CD4-positive, alpha-beta T cell (primary cell): ENCODE results near the gene SMKR1. TPM values are rescaled to one million over a fixed set of nuclear protein-coding genes. Genes with fewer than 3 reads are reported as not detected.
A peak's percentile ranks its signal among the peaks of the same experiment; 100 is the strongest.
"Not testable (repeated sequence)": the region's sequence is repeated elsewhere in the genome, so short reads cannot be mapped to it uniquely, and the experiment has no call there.

Experiments
- ATAC-seq: fragments of 200-7000 bp; cut with Tn5 transposase; one replicate; pipeline ENCODE4 v1.10.0; 2022; ENCODE audit warnings: mild to moderate bottlenecking; ENCODE audit not compliant: poor library complexity
- CTCF ChIA-PET: fragments of 350-600 bp; sonication (Branson Sonifier 250); formaldehyde crosslinking; loops from one replicate; lab custom pipeline; 2021; ENCODE audit warnings: antibody characterized with exemption, inconsistent platforms; lab: Charles Lee
- POLR2A ChIA-PET: fragments of 350-600 bp; sonication (Branson Sonifier 250); formaldehyde crosslinking; loops from one replicate; lab custom pipeline; 2021; ENCODE audit warnings: antibody characterized with exemption, inconsistent platforms; lab: Charles Lee
- DNase-seq, 14 experiments: peaks; one replicate each; pipeline ENCODE4 v3.0.0-alpha.2; 2013 to 2020; ENCODE audit warnings: mixed read lengths in 2 of 14
- H3K27ac ChIP-seq, 2 donors: one replicate each; pipeline versions ENCODE4 v1.5.1 to v1.7.0; 2013; ENCODE audit warnings: low read length in 2 of 2, low read depth in 1 of 2, mild to moderate bottlenecking in 1 of 2
- H3K27me3 ChIP-seq, 2 experiments: 1 replicate in 1 of 2; 2 replicates in 1 of 2; pipeline versions ENCODE4 v1.6.1 to v1.7.0; 2013; ENCODE audit warnings: low read length in 2 of 2, control low read depth in 1 of 2, mild to moderate bottlenecking in 1 of 2, moderate library complexity in 1 of 2; ENCODE audit not compliant: insufficient read depth in 2 of 2, control insufficient read depth in 1 of 2
- H3K36me3 ChIP-seq: one replicate; pipeline ENCODE4 v1.6.1; 2013; ENCODE audit warnings: low read length, control low read depth; ENCODE audit not compliant: insufficient read depth
- H3K4me1 ChIP-seq: one replicate; pipeline ENCODE4 v1.6.1; 2013; ENCODE audit warnings: low read length, control low read depth; ENCODE audit not compliant: insufficient read depth
- H3K4me3 ChIP-seq: one replicate; pipeline ENCODE4 v1.5.1; 2013; ENCODE audit warnings: mild to moderate bottlenecking, low read length, moderate library complexity
- H3K9me3 ChIP-seq, 2 experiments: 1 replicate in 1 of 2; 2 replicates in 1 of 2; pipeline versions ENCODE4 v1.6.1 to v1.7.0; 2013; ENCODE audit warnings: low read length in 2 of 2, mild to moderate bottlenecking in 2 of 2, control low read depth in 1 of 2, moderate library complexity in 1 of 2; ENCODE audit not compliant: control insufficient read depth in 1 of 2, insufficient read depth in 1 of 2
- H3K27ac Mint-ChIP-seq: one replicate; pipeline ENCODE4 v1.8.0; 2020; ENCODE audit warnings: mixed read lengths
- H3K27me3 Mint-ChIP-seq: one replicate; pipeline ENCODE4 v1.8.0; 2021; ENCODE audit warnings: mixed read lengths
- H3K36me3 Mint-ChIP-seq: one replicate; pipeline ENCODE4 v1.8.0; 2021; ENCODE audit warnings: low read depth, mixed read lengths
- H3K4me1 Mint-ChIP-seq: one replicate; pipeline ENCODE4 v1.8.0; 2021; ENCODE audit warnings: low read depth, mixed read lengths
- H3K4me3 Mint-ChIP-seq: one replicate; pipeline ENCODE4 v1.8.0; 2020; ENCODE audit warnings: mild to moderate bottlenecking, mixed read lengths
- H3K9me3 Mint-ChIP-seq: one replicate; pipeline ENCODE4 v1.8.0; 2020; ENCODE audit warnings: mixed read lengths
- intact Hi-C, 2 experiments: fragments of 100-400 bp; cut with DNase I in 1 of 2; cut with micrococcal nuclease in 1 of 2; formaldehyde crosslinking; loops; one replicate each; pipeline versions ENCODE4 v1.15.1 to v1.9.0; 2023 to 2025; cut with DNase I, micrococcal nuclease
- total RNA-seq, 174 experiments: library from RNA in 2 of 174; stranded (reverse) in 2 of 174; gene quantifications; one replicate each; pipeline ENCODE4 v1.2.3 and lab custom pipeline; 2021 to 2026
- TF ChIP-seq, protein P1 (sequence below): fragments of 200-600 bp; IDR thresholded peaks from one replicate; pipeline ENCODE4 v1.8.0; 2022; ENCODE audit warnings: antibody characterized with exemption, mild to moderate bottlenecking

Gene SMKR1
- total RNA-seq, 2 experiments from 2014 or later, result 0.22 to 0.49 TPM

DNA sequence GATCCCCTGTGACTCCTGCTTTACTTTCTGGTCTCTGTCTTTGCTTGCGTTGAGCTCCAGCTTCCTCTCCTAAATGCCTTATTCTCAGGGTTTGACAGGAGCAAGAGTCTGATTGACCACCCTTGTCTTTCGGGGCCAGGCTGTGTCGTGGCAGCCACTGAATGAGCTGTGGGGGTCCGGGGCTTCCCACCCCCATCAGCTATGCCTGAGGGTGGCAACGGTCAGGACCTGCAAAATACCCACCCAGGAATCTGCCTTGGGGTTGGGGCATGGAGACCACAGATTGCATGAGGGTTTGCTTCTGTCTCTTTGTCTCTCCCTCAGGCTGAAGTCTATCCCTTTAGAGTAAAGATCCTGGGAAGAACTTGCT is 20.6 kb downstream of the SMKR1 start:
- no peak for DNase-seq
- intact Hi-C loops, result no loop called here
- no peaks in the 10 kb centered on the region for H3K9me3 Mint-ChIP-seq
- no peak for ATAC-seq
- Histone ChIP-seq H3K9me3 (no peaks in the 10 kb centered on the region), H3K27me3 (peaks cover 0 to 4% of the 10 kb centered on the region in 2 experiments), H3K36me3 (no peaks in the 10 kb centered on the region), H3K4me1 (no peaks in the 10 kb centered on the region), H3K27ac (no peak overlapping the region), H3K4me3 (no peak overlapping the region)
- no peak overlapping the region for H3K4me3 Mint-ChIP-seq
- TF ChIP-seq, protein P1, sequence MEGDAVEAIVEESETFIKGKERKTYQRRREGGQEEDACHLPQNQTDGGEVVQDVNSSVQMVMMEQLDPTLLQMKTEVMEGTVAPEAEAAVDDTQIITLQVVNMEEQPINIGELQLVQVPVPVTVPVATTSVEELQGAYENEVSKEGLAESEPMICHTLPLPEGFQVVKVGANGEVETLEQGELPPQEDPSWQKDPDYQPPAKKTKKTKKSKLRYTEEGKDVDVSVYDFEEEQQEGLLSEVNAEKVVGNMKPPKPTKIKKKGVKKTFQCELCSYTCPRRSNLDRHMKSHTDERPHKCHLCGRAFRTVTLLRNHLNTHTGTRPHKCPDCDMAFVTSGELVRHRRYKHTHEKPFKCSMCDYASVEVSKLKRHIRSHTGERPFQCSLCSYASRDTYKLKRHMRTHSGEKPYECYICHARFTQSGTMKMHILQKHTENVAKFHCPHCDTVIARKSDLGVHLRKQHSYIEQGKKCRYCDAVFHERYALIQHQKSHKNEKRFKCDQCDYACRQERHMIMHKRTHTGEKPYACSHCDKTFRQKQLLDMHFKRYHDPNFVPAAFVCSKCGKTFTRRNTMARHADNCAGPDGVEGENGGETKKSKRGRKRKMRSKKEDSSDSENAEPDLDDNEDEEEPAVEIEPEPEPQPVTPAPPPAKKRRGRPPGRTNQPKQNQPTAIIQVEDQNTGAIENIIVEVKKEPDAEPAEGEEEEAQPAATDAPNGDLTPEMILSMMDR, result no peak
- no peak overlapping the region for H3K27ac Mint-ChIP-seq
- peaks cover 20% of the 10 kb centered on the region for H3K27me3 Mint-ChIP-seq
- CTCF ChIA-PET, result no interaction called here
- POLR2A ChIA-PET, result no interaction called here
- H3K36me3 Mint-ChIP-seq, result no peaks in the 10 kb centered on the region
- no peaks in the 10 kb centered on the region for H3K4me1 Mint-ChIP-seq

DNA sequence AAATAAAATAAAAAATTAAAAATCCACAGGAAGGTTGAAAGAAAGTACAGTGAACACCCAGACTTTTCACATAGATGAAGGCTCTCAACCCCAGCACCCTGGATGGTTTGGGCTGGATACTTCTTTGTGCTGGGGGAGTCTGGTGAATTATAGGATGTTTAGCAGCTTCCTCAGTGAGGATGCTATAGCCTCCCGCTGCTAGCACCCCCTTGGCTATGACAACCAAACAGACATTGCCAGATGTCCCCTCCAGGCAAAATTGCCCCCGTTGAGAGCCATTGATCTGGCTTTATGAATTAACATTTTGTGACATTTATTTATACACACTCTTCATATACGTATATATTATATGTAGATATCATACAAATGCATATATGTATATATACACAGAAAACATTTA is 21.6 kb downstream of the SMKR1 start:
- intact Hi-C loops, result no loop called here
- peaks cover 20% of the 10 kb centered on the region for H3K27me3 Mint-ChIP-seq
- Histone ChIP-seq H3K4me1 (no peaks in the 10 kb centered on the region), H3K9me3 (no peaks in the 10 kb centered on the region), H3K27me3 (peaks cover 0 to 4% of the 10 kb centered on the region in 2 experiments), H3K4me3 (no peak overlapping the region), H3K27ac (no peak overlapping the region), H3K36me3 (no peaks in the 10 kb centered on the region)
- no peak for DNase-seq
- ChIA-PET POLR2A (no interaction called here), CTCF (no interaction called here)
- no peak for ATAC-seq
- no peaks in the 10 kb centered on the region for H3K9me3 Mint-ChIP-seq
- TF ChIP-seq, protein P1, result no peak
- no peaks in the 10 kb centered on the region for H3K4me1 Mint-ChIP-seq
- no peak overlapping the region for H3K27ac Mint-ChIP-seq
- H3K36me3 Mint-ChIP-seq, result no peaks in the 10 kb centered on the region
- no peak overlapping the region for H3K4me3 Mint-ChIP-seq

- peaks cover 20% of the 10 kb centered on the region for H3K27me3 Mint-ChIP-seq
- H3K27ac Mint-ChIP-seq, H3K4me1 ChIP-seq, H3K9me3 Mint-ChIP-seq, ATAC-seq, H3K36me3 ChIP-seq, H3K27ac ChIP-seq, H3K4me3 ChIP-seq, POLR2A ChIA-PET, intact Hi-C loops, H3K27me3 ChIP-seq, H3K36me3 Mint-ChIP-seq, H3K4me1 Mint-ChIP-seq, H3K9me3 ChIP-seq, H3K4me3 Mint-ChIP-seq: not testable (repeated sequence)
- DNase-seq, result peak in 1 of 14 experiments; percentile 23
- CTCF ChIA-PET, result interaction anchor here (0.5 kb wide), 1 partner anchor 110 kb away, joined by 4 read pairs; no protein-coding TSS in a partner anchor
Observed at GRCh38 chr7:129524405-129524804, 22.1 kb downstream of the SMKR1 start.

DNA sequence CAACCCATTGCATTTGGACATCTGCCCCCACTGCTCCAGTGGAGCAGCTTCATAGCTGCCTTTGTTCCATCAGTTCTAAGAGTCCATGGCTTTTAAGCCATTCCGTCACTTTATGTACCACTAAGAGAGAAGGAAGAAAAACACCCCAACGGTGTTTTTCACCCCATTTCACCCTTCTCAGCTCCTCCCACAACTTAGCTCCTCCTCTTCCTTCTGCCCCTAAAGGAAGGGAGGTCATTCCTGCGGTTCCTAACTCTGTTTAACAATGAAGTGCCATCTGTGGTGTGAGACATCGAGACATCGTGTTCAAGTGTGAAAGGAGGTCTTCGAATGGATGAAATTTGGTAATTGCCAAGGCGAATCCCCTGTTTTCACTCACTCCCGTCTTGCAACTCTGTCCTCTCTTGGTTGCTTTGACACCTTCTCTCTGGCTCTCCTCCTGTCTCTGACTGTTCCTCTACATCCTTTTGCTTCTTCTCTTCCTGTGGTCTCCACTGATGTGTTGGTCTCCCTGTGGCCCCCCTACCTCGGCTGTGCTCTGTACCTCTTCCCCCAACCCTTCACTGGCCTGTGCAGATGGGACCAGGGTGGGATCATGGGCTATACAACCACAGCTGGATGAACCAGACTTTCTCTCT is 23.0 kb downstream of the SMKR1 start:
- Mint-ChIP-seq H3K9me3 (no peaks in the 10 kb centered on the region), H3K36me3 (no peaks in the 10 kb centered on the region), H3K4me3 (no peak overlapping the region), H3K4me1 (no peaks in the 10 kb centered on the region), H3K27me3 (peaks cover 14% of the 10 kb centered on the region), H3K27ac (no peak overlapping the region)
- no peak overlapping the region for H3K4me3 ChIP-seq
- ChIA-PET POLR2A (no interaction called here), CTCF (interaction anchor here (0.6 kb wide), 1 partner anchor 536 kb away, joined by 3 read pairs; no protein-coding TSS in a partner anchor)
- TF ChIP-seq, protein P1, result no peak
- no peak for DNase-seq
- H3K4me1 ChIP-seq, result no peaks in the 10 kb centered on the region
- intact Hi-C loops, result no loop called here
- no peak overlapping the region for H3K27ac ChIP-seq
- H3K36me3 ChIP-seq, result no peaks in the 10 kb centered on the region
- H3K27me3 ChIP-seq, result peaks cover 0 to 4% of the 10 kb centered on the region in 2 experiments
- H3K9me3 ChIP-seq, result no peaks in the 10 kb centered on the region
- no peak for ATAC-seq
